K562 (cell line): ENCODE measurements around the gene RAB1B. TPM values are rescaled to one million over a fixed set of nuclear protein-coding genes. Genes with fewer than 3 reads are reported as not detected.

Experiments
- ATAC-seq: fragments of 200-7000 bp; cut with Tn5 transposase; 3 replicates; pipeline ENCODE4 v1.9.1; 2020; ENCODE audit warnings: moderate library complexity
- BruUV-seq: library from RNA; stranded (reverse); fragments of 400-500 nt; replicated peaks from 2 replicates; lab custom pipeline; 2021; lab: Mats Ljungman, UMichigan
- CTCF ChIA-PET: fragments of 300-600 bp; formaldehyde crosslinking; extraction: SDS; loops from one replicate; lab custom pipeline; 2021; ENCODE audit warnings: low intra/inter-chr PET ratio; lab: Yijun Ruan, JAX
- POLR2A ChIA-PET: fragments of 300-600, 350-650 bp; sonication (Branson Sonifier 250); formaldehyde crosslinking; extraction: SDS; loops from one replicate; lab custom pipeline; 2021; ENCODE audit warnings: antibody characterized with exemption, inconsistent platforms; lab: Yijun Ruan, JAX
- DNase-seq, 4 experiments: peaks; one replicate each; pipeline versions ENCODE4 v3.0.0 to v3.0.0-alpha.2; 2011 to 2018; ENCODE audit warnings: low spot score in 3 of 4, mixed read lengths in 3 of 4; ENCODE audit errors: extremely low read depth in 1 of 4
- FAIRE-seq: peaks from 2 replicates; lab custom pipeline; 2011; peaks lifted over from hg19 to GRCh38; lab: Jason Lieb, UNC
- H2AFZ ChIP-seq: 2 replicates; pipeline ENCODE4 v1.6.0; 2011; ENCODE audit warnings: low read depth, low read length, control low read depth, inconsistent platforms
- H3K27ac ChIP-seq: fragments of 200-600 bp; 3 replicates; pipeline ENCODE4 v1.8.0; 2011; ENCODE audit warnings: low read depth, mild to moderate bottlenecking, control low read depth, inconsistent platforms, low read length, moderate library complexity, mixed read lengths; ENCODE audit errors: extremely low read depth
- H3K27me3 ChIP-seq, 2 experiments: fragments of 300-600 bp in 1 of 2; 2 replicates in 1 of 2; 3 replicates in 1 of 2; pipeline versions ENCODE4 v1.6.0 to v1.8.0; 2011; ENCODE audit warnings: inconsistent platforms in 2 of 2, low read length in 2 of 2, mild to moderate bottlenecking in 1 of 2, mixed read lengths in 1 of 2, moderate library complexity in 1 of 2; ENCODE audit not compliant: control insufficient read depth in 2 of 2, insufficient read depth in 2 of 2
- H3K36me3 ChIP-seq: fragments of 300-600 bp; 3 replicates; pipeline ENCODE4 v1.8.0; 2011; ENCODE audit warnings: mild to moderate bottlenecking, low read length, inconsistent platforms; ENCODE audit not compliant: control insufficient read depth, insufficient read depth
- H3K4me1 ChIP-seq, 2 experiments: fragments of 200-600 bp in 1 of 2; replicated peaks in 1 of 2; 2 replicates in 1 of 2; 3 replicates in 1 of 2; pipeline versions ENCODE4 v1.5.1 to v1.8.0; 2011; ENCODE audit warnings: inconsistent platforms in 2 of 2, low read length in 2 of 2, mild to moderate bottlenecking in 1 of 2, mixed read lengths in 1 of 2, moderate library complexity in 1 of 2; ENCODE audit not compliant: control insufficient read depth in 2 of 2, insufficient read depth in 2 of 2
- H3K4me2 ChIP-seq: 2 replicates; pipeline ENCODE4 v1.6.1; 2011; ENCODE audit warnings: low read length, control low read depth, inconsistent platforms, mixed read lengths; ENCODE audit not compliant: insufficient read depth
- H3K4me3 ChIP-seq: fragments of 200-600 bp; sonication (generic), shearing (Covaris generic); 2 replicates; pipeline ENCODE4 v1.5.1; 2016; ENCODE audit warnings: control low read depth, inconsistent platforms
- H3K79me2 ChIP-seq: fragments of 200-600 bp; 3 replicates; pipeline ENCODE4 v1.8.0; 2011; ENCODE audit warnings: low read length, inconsistent platforms; ENCODE audit not compliant: control insufficient read depth, insufficient read depth
- H3K9ac ChIP-seq, 2 experiments: 2 replicates each; pipeline versions ENCODE4 v1.6.0 to v1.6.1; 2011; ENCODE audit warnings: low read depth in 2 of 2, low read length in 2 of 2, control low read depth in 1 of 2, inconsistent platforms in 1 of 2, mild to moderate bottlenecking in 1 of 2, mixed read lengths in 1 of 2; ENCODE audit not compliant: insufficient read depth in 1 of 2
- H3K9me1 ChIP-seq: one replicate; pipeline ENCODE4 v1.6.0; 2011; ENCODE audit warnings: inconsistent platforms, mild to moderate bottlenecking, low read length, moderate library complexity; ENCODE audit not compliant: control insufficient read depth, insufficient read depth
- H3K9me3 ChIP-seq: replicated peaks from 2 replicates; pipeline ENCODE4 v1.5.1; 2011; ENCODE audit warnings: low read depth, low read length, inconsistent platforms; ENCODE audit not compliant: control insufficient read depth, insufficient read depth
- H4K20me1 ChIP-seq: replicated peaks from 2 replicates; pipeline ENCODE4 v1.6.1; 2011; ENCODE audit warnings: low read length, inconsistent platforms, mixed read lengths; ENCODE audit not compliant: control insufficient read depth, insufficient read depth
- CCNT2 ChIP-seq: IDR thresholded peaks from 2 replicates; pipeline ENCODE4 v1.6.1; 2011; ENCODE audit warnings: borderline replicate concordance, low read depth, mild to moderate bottlenecking, moderate library complexity, mixed read lengths, low read length; ENCODE audit not compliant: insufficient read length; ENCODE audit errors: extremely low read depth
- EGR1 ChIP-seq: fragments of 450-650 bp; conservative IDR thresholded peaks from 2 replicates; pipeline ENCODE4 v1.6.1; 2017; ENCODE audit warnings: mild to moderate bottlenecking
- POLR2G ChIP-seq: fragments of 200-400 bp; formaldehyde crosslinking; IDR thresholded peaks from 2 replicates; pipeline ENCODE4 v1.6.1; 2017; ENCODE audit warnings: low read depth, mild to moderate bottlenecking, antibody characterized with exemption, low read length, moderate library complexity
- RCOR1 ChIP-seq, 2 experiments: IDR thresholded peaks; 2 replicates each; pipeline ENCODE4 v1.6.1; 2012; ENCODE audit warnings: low read depth in 2 of 2, low read length in 2 of 2, borderline replicate concordance in 1 of 2, improper control_type of control experiment in 1 of 2
- RFX1 ChIP-seq: fragments of 450-650 bp; IDR thresholded peaks from 2 replicates; pipeline ENCODE4 v1.6.1; 2016; ENCODE audit warnings: mild to moderate bottlenecking, moderate library complexity
- SRSF3 ChIP-seq: fragments of 200-400 bp; formaldehyde crosslinking; IDR thresholded peaks from 2 replicates; pipeline ENCODE4 v1.6.1; 2016; ENCODE audit warnings: mild to moderate bottlenecking, low read length, moderate library complexity; ENCODE audit not compliant: insufficient read depth
- ZNF12 ChIP-seq: sonication (generic); formaldehyde crosslinking; IDR thresholded peaks from 2 replicates; pipeline ENCODE4 v1.4.0; 2020; ENCODE audit warnings: mild to moderate bottlenecking, missing genetic modification reagents
- ZNF384 ChIP-seq: IDR thresholded peaks from 2 replicates; pipeline ENCODE4 v1.6.1; 2012; ENCODE audit warnings: low read depth, low read length, improper control_type of control experiment
- ZNF764 ChIP-seq: fragments of 250-450 bp; sonication (Bioruptor Pico); IDR thresholded peaks from 2 replicates; pipeline ENCODE4 v1.4.0; 2020; ENCODE audit warnings: low read depth, mild to moderate bottlenecking, moderate library complexity
- WGBS: fragments of 100-300 bp; shearing (Covaris generic); methylation state at CpG from one replicate; pipeline ENCODE4 v1.1.6; 2016; ENCODE audit warnings: low coverage, mixed read lengths; ENCODE audit not compliant: insufficient coverage; ENCODE audit errors: missing lambda C conversion rate; 5-methylcytosine and 5-hydroxymethylcytosine counted together
- in situ Hi-C: fragments of 300-500 bp; cut with MboI; formaldehyde crosslinking; loops from 4 replicates; pipeline ENCODE4 v1.15.0; 2018; ENCODE audit warnings: inconsistent platforms, mixed read lengths
- intact Hi-C: fragments of 100-400 bp; cut with micrococcal nuclease; formaldehyde crosslinking; loops from 2 replicates; pipeline ENCODE4 v1.14.2; 2022
- polyA plus RNA-seq, 8 experiments: library from polyadenylated mRNA; depleted of rRNA in 4 of 8; stranded (reverse) in 5 of 8; unstranded in 3 of 8; fragments of >200 nt; fragmentation: Nextera tagmentation in 2 of 8; fragmentation: Illumina TruSeq in 1 of 8; extraction: Ambion mirVana in 2 of 8; extraction: Trizol in 1 of 8; gene quantifications; 2 replicates each; pipeline versions ENCODE4 v1.2.1 to v1.2.3, GENCODE V29; 2011 to 2014; ENCODE audit warnings: inconsistent platforms in 1 of 8, missing spikeins in 1 of 8
- total RNA-seq, 7 experiments: library from RNA; depleted of rRNA in 6 of 7; stranded (reverse); fragments of >200 nt in 6 of 7; fragmentation: Illumina TruSeq in 2 of 7; extraction: Trizol in 2 of 7; gene quantifications; 2 replicates each; pipeline versions ENCODE4 v1.2.1 to v1.2.3, GENCODE V29; 2011 to 2021; ENCODE audit warnings: low replicate concordance in 1 of 7
- TF ChIP-seq, protein P1 (sequence below): conservative IDR thresholded peaks from 2 replicates; pipeline ENCODE4 v1.6.1; 2011; ENCODE audit warnings: low read depth, mild to moderate bottlenecking, low read length; ENCODE audit not compliant: control insufficient read depth
- TF ChIP-seq, protein P2 (sequence below), 2 experiments: fragments of 450-650 bp in 1 of 2; sonication (generic) in 1 of 2; formaldehyde crosslinking in 1 of 2; IDR thresholded peaks in 1 of 2; conservative IDR thresholded peaks in 1 of 2; 2 replicates each; pipeline versions ENCODE4 v1.6.1 to v1.8.1; 2016 to 2023; ENCODE audit warnings: mild to moderate bottlenecking in 2 of 2, moderate library complexity in 2 of 2, inconsistent platforms in 1 of 2, missing genetic modification reagents in 1 of 2
- TF ChIP-seq, protein P3 (sequence below): fragments of 200-800 bp; sonication (Bioruptor generic); IDR thresholded peaks from 2 replicates; pipeline ENCODE4 v1.6.1; 2017; ENCODE audit warnings: missing genetic modification characterization, missing compliant biosample characterization
- TF ChIP-seq, protein P4 (sequence below), 3 experiments: fragments of 200-800 bp in 1 of 3; sonication (Bioruptor generic) in 1 of 3; sonication (generic) in 1 of 3; formaldehyde crosslinking in 1 of 3; IDR thresholded peaks; 2 replicates each; pipeline versions ENCODE4 v1.6.1 to v1.8.0; 2016 to 2022; ENCODE audit warnings: mild to moderate bottlenecking in 2 of 3, missing compliant biosample characterization in 2 of 3, missing genetic modification characterization in 2 of 3, missing genetic modification reagents in 1 of 3

The RAB1B gene
- total and polyA plus RNA-seq, 9 of the 15 experiments (the other 6 are each of a cell fraction or from before 2014, with no cell fraction given): 5.6 to 146 (median 98.6) TPM

DNA sequence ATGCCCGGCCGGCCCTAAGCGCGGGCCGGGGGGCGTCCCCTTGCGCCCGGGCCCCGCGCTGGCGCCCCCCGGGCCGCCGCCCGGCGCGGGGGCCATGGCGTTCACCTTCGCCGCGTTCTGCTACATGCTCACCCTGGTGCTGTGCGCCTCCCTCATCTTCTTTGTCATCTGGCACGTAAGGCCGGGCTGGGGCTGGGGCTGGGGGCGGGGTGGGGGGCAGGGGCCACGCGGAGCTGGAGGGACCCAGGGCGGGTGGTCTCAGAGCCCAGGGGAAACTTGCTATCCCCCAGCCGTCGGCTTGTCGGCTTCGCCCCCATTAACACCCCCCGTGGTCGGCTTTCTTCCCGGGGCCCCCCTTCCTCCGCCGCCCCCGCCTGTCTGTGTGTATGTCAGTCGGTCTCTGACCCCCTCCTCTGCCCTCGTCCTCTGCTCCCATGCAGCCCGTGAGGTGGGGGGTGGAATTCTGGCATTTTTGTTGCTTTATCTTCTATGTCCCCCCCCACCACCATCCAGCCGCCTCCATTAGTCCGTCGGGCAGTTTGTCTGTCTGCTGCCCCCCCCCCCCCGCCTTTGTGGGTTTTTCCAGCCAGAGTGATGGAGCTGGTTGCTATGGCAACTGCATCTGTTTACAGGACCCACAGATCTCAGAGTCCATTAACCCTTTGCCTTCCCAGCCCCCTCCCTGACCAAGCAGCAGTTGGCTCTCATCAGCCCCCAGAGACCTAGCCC, 10.1 kb downstream of the RAB1B start:
- peak; percentile 60 to 69 (median 64) for DNase-seq
- Histone ChIP-seq H3K4me2 (no peak overlapping the region), H3K4me3 (no peak overlapping the region)

More for the DNA sequence above, 10.1 kb downstream of the RAB1B start:
- ChIA-PET CTCF (no interaction called here), POLR2A (interaction anchor here (0.6 to 3.0 kb wide), 2 partner anchors 11 to 37 kb away, joined by 6 to 14 read pairs; partner anchors contain the start of gene YIF1A)
- peaks cover 2 to 29% of the 10 kb centered on the region in 2 experiments; a peak in 3 of 5 replicates for H3K4me1 ChIP-seq
- 10% methylated on average over 3 of the region's 45 CpGs for WGBS
- TF ChIP-seq ZNF12 (CRISPR knock-in tag) (no peak), ZNF764 (CRISPR knock-in tag) (no peak), EGR1 (peak; percentile 40; the same call in 1 of the 2 replicates), RCOR1 (IDR thresholded peaks at IDR 0.05; ENCODE audit: borderline replicate concordance in 1 of 2, low read depth in 2 of 2, low read length in 2 of 2) (peak in 1 of 2 experiments; percentile 72; a peak in 2 of 4 replicates), POLR2G (peak; percentile 65), RFX1 (peak; percentile 90), CCNT2 (peak; percentile 42), ZNF384 (no peak), SRSF3 (no peak)
- TF ChIP-seq, protein P1, sequence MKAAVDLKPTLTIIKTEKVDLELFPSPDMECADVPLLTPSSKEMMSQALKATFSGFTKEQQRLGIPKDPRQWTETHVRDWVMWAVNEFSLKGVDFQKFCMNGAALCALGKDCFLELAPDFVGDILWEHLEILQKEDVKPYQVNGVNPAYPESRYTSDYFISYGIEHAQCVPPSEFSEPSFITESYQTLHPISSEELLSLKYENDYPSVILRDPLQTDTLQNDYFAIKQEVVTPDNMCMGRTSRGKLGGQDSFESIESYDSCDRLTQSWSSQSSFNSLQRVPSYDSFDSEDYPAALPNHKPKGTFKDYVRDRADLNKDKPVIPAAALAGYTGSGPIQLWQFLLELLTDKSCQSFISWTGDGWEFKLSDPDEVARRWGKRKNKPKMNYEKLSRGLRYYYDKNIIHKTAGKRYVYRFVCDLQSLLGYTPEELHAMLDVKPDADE: 0 out of 2 replicates have a peak, but pooled peaks have one; percentile 12
- TF ChIP-seq, protein P2, sequence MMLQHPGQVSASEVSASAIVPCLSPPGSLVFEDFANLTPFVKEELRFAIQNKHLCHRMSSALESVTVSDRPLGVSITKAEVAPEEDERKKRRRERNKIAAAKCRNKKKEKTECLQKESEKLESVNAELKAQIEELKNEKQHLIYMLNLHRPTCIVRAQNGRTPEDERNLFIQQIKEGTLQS (IDR thresholded peaks at IDR 0.05): no peak
- TF ChIP-seq, protein P2 (CRISPR knock-in tag; conservative IDR thresholded peaks at IDR 0.05): no peak
- TF ChIP-seq, protein P3, sequence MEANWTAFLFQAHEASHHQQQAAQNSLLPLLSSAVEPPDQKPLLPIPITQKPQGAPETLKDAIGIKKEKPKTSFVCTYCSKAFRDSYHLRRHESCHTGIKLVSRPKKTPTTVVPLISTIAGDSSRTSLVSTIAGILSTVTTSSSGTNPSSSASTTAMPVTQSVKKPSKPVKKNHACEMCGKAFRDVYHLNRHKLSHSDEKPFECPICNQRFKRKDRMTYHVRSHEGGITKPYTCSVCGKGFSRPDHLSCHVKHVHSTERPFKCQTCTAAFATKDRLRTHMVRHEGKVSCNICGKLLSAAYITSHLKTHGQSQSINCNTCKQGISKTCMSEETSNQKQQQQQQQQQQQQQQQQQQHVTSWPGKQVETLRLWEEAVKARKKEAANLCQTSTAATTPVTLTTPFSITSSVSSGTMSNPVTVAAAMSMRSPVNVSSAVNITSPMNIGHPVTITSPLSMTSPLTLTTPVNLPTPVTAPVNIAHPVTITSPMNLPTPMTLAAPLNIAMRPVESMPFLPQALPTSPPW (CRISPR knock-in tag): peak; percentile 70
- TF ChIP-seq, protein P4, sequence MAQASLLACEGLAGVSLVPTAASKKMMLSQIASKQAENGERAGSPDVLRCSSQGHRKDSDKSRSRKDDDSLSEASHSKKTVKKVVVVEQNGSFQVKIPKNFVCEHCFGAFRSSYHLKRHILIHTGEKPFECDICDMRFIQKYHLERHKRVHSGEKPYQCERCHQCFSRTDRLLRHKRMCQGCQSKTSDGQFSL (CRISPR knock-in tag; IDR thresholded peaks at IDR 0.05): peak; percentile 77; the same call in 1 of the 2 replicates
- TF ChIP-seq, protein P4 (tag; IDR thresholded peaks at IDR 0.05): peak in 1 of 2 experiments; percentile 55; a peak in 1 of 4 replicates
- intact Hi-C loops (no loop called here), in situ Hi-C loops (no loop called here)
- no peak for ATAC-seq
- H3K27me3 ChIP-seq: no peaks in the 10 kb centered on the region
- H3K36me3 ChIP-seq: peaks cover 29% of the 10 kb centered on the region; the same call in 2 of the 3 replicates
- no peaks in the 10 kb centered on the region for H3K79me2 ChIP-seq
- H3K9me3 ChIP-seq: no peaks in the 10 kb centered on the region
- H3K9me1 ChIP-seq: peaks cover 4% of the 10 kb centered on the region
- BruUV-seq: no TSS peak
- no peak for FAIRE-seq
- H3K27ac ChIP-seq: no peak overlapping the region
- H2AFZ ChIP-seq: no peak overlapping the region
- peak overlapping the region in 1 of 2 experiments; percentile 75; a peak in 2 of 4 replicates for H3K9ac ChIP-seq
- peaks cover 19% of the 10 kb centered on the region for H4K20me1 ChIP-seq
